Measurements from ENCODE around the gene EVC. TPM values are rescaled to one million over a fixed set of nuclear protein-coding genes. Genes with fewer than 3 reads are reported as not detected.

Gene EVC
- total and polyA plus RNA-seq, 2 of the 4 experiments (the other 2 are of a cell fraction): 16.8 to 18.9 TPM

GRCh38 chr4:5839332-5839731, 128.3 kb downstream of the EVC start:
- H2AK5ac ChIP-seq (ENCODE audit: low read depth, low read length): no peak overlapping the region
- no peak overlapping the region for H3K4ac ChIP-seq (ENCODE audit: low read depth, low read length)
- H3K4me2 ChIP-seq (ENCODE audit: low read depth, low read length): no peak overlapping the region
- no peaks in the 10 kb centered on the region for H3K9me3 ChIP-seq (ENCODE audit: control insufficient read depth, insufficient read depth, low read length)
- H2BK120ac ChIP-seq (ENCODE audit: low read depth, low read length): no peak overlapping the region
- in situ Hi-C loops (cut with MboI; ENCODE audit: low sequenced_read_pairs): no loop called here
- H3K4me1 ChIP-seq (ENCODE audit: control insufficient read depth, insufficient read depth, low read length): peaks cover 2% of the 10 kb centered on the region; the same call in 1 of the 2 replicates
- H3K9me1 ChIP-seq (ENCODE audit: insufficient read depth, low read length): no peaks in the 10 kb centered on the region
- H3K14ac ChIP-seq (replicated peaks; ENCODE audit: low read depth, low read length): no peak overlapping the region
- H3K9ac ChIP-seq (ENCODE audit: low read depth, low read length): no peak overlapping the region
- no peak overlapping the region for H4K91ac ChIP-seq (ENCODE audit: insufficient read depth, low read depth, low read length)
- POLR2A ChIA-PET (ENCODE audit: unreplicated experiment): no interaction called here
- no peak overlapping the region for H4K5ac ChIP-seq (ENCODE audit: low read depth, low read length)
- H3K18ac ChIP-seq (ENCODE audit: low read depth, low read length): no peak overlapping the region
- no peak for TF ChIP-seq MXI1 (IDR thresholded peaks at IDR 0.05; ENCODE audit: borderline replicate concordance, low read depth, low read length)
- no peak for TF ChIP-seq RAD21 (IDR thresholded peaks at IDR 0.05; ENCODE audit: low read length)
- no peak for TF ChIP-seq FOS (IDR thresholded peaks at IDR 0.05; ENCODE audit: low read depth, low read length)
- no peak for TF ChIP-seq NFE2L2 (IDR thresholded peaks at IDR 0.05; ENCODE audit: low read depth, low read length)
- no peak for TF ChIP-seq SMC3 (IDR thresholded peaks at IDR 0.05; ENCODE audit: low read depth, low read length)
- TF ChIP-seq RFX5 (IDR thresholded peaks at IDR 0.05; ENCODE audit: low read depth, low read length): no peak
- no peak for TF ChIP-seq POLR2A (IDR thresholded peaks at IDR 0.05; ENCODE audit: low read depth, low read length)
- TF ChIP-seq CHD1 (IDR thresholded peaks at IDR 0.05; ENCODE audit: low read depth, low read length): no peak
- TF ChIP-seq CTCF (conservative IDR thresholded peaks at IDR 0.05; ENCODE audit: low read depth, low read length): no peak
- no peak for TF ChIP-seq BHLHE40 (IDR thresholded peaks at IDR 0.05; ENCODE audit: low read depth, low read length)
- no peak for TF ChIP-seq USF2 (IDR thresholded peaks at IDR 0.05; ENCODE audit: low read depth, low read length)
- TF ChIP-seq RCOR1 (IDR thresholded peaks at IDR 0.05; ENCODE audit: insufficient replicate concordance, low read length): no peak
- dilution Hi-C loops (cut with HindIII; ENCODE audit: low sequenced_read_pairs, unreplicated experiment): no loop called here
- peaks cover 9% of the 10 kb centered on the region for H3K36me3 ChIP-seq (ENCODE audit: control insufficient read depth, insufficient read depth, low read length)
- no peak overlapping the region for H2BK5ac ChIP-seq (ENCODE audit: low read depth, low read length, poor library complexity, severe bottlenecking)
- CTCF ChIA-PET: no interaction called here
- H2BK20ac ChIP-seq (ENCODE audit: low read depth, low read length): no peak overlapping the region
- no peak overlapping the region for H4K8ac ChIP-seq (ENCODE audit: low read depth in 2 of 2, low read length in 2 of 2)
- H3K79me1 ChIP-seq (ENCODE audit: low read depth in 1 of 2, low read length in 2 of 2): no peaks in the 10 kb centered on the region
- 90% methylated on average over 4 of the region's 13 CpGs; no CpG with 5 or more reads in 1 of the 2 experiments for WGBS, 2 experiments (ENCODE audit: extremely low coverage in 2 of 2, insufficient read length in 1 of 2)
- no peak overlapping the region for H2BK15ac ChIP-seq (ENCODE audit: low read depth, low read length)
- no peaks in the 10 kb centered on the region for H4K20me1 ChIP-seq (ENCODE audit: insufficient read depth, low read length)
- no peak overlapping the region for H2AFZ ChIP-seq (replicated peaks; ENCODE audit: low read length, poor library complexity)
- intact Hi-C loops (cut with micrococcal nuclease): no loop called here
- ATAC-seq (ENCODE audit: low read depth) (no peak), DNase-seq (no peak)
- no peak overlapping the region for H2AK9ac ChIP-seq (replicated peaks; ENCODE audit: low read depth, low read length, poor library complexity)
- H3K27me3 ChIP-seq (ENCODE audit: control insufficient read depth, insufficient read depth, low read length): no peaks in the 10 kb centered on the region
- no peak overlapping the region for H3K4me3 ChIP-seq (ENCODE audit: insufficient read depth, low read depth, low read length)
- H3K56ac ChIP-seq (ENCODE audit: extremely low read depth, insufficient read depth, low read length): no peak overlapping the region
- BruUV-seq (replicated peaks): no TSS peak
- no peak overlapping the region for H3K23ac ChIP-seq (ENCODE audit: low read depth, low read length)
- no peak overlapping the region for H3K27ac ChIP-seq (ENCODE audit: insufficient read depth, low read length)

All from IMR-90 (cell line).